ENCODE data around the gene DAPP1.

DNA sequence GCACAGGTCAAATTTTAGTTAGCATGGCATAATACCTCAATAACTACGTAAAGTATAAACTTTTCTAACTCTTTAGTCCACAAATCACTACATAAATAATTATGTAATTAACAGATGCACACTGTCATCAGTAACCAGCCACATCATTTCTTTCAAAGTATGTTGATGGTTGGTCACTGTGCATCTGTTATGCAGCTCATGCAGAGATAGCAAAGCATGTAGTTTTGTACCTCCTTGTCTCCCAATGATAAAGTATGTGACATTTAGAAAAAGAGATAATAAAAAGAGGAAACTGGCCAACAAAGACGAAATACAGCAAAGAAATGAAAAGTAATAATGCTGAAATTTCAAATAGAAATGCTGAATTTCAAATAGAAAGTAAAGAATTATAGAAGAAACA, 74.7 kb downstream of the DAPP1 start:
- no peak for TF ChIP-seq CTCF (conservative IDR thresholded peaks at IDR 0.05)
- no peak for TF ChIP-seq ZFX (IDR thresholded peaks at IDR 0.05)
